ENCODE measurements around the gene UNC93A. TPM values are rescaled to one million over a fixed set of nuclear protein-coding genes. Genes with fewer than 3 reads are reported as not detected.

The UNC93A gene
- not detected in 2 replicates for total RNA-seq

GRCh38 chr6:167290786-167291622 lies at the start of gene UNC93A:
Gene UNC93A, plus strand, starts transcription at chr6:167291315. Its CDS starts 175 bp downstream, at chr6:167291490.

Other genes with a start within 250 kb of the UNC93A start
- not detected in 2 replicates for gene CCR6, start 168.2 kb upstream of the UNC93A start, total RNA-seq
- gene GPR31, start 133.3 kb upstream of the UNC93A start, total RNA-seq = not detected in 2 replicates
- gene TTLL2, start 33.8 kb downstream of the UNC93A start, total RNA-seq = 0.12 TPM in 1 of 2 replicates, not detected in the other

Data from uterine smooth muscle cell (primary cell).